Measurements from ENCODE around the gene APEH.

Gene APEH

GRCh38 chr3:49659756-49660155, 14.4 kb upstream of the APEH start:
- DNase-seq (ENCODE audit: low read depth), result no peak

GRCh38 chr3:49661281-49661680, 12.9 kb upstream of the APEH start:
- no peak for TF ChIP-seq CTCF (IDR thresholded peaks at IDR 0.05; ENCODE audit: insufficient read depth, low read depth, low read length, missing control alignments)
- no peak overlapping the region for H3K4me3 ChIP-seq (ENCODE audit: low read depth, low read length)
- no peak for DNase-seq (ENCODE audit: low read depth)

More at GRCh38 chr3:49659756-49660155, 14.4 kb upstream of the APEH start:
- no peak for TF ChIP-seq CTCF (IDR thresholded peaks at IDR 0.05; ENCODE audit: insufficient read depth, low read depth, low read length, missing control alignments)
- H3K4me3 ChIP-seq (ENCODE audit: low read depth, low read length), result no peak overlapping the region

- no peak for TF ChIP-seq CTCF (IDR thresholded peaks at IDR 0.05; ENCODE audit: insufficient read depth, low read depth, low read length, missing control alignments)
- no peak for DNase-seq (ENCODE audit: low read depth)
- no peak overlapping the region for H3K4me3 ChIP-seq (ENCODE audit: low read depth, low read length)
Observed at GRCh38 chr3:49662021-49662420, 12.1 kb upstream of the APEH start.

GRCh38 chr3:49662720-49663413, 11.3 kb upstream of the APEH start:
- no peak for TF ChIP-seq CTCF (IDR thresholded peaks at IDR 0.05; ENCODE audit: insufficient read depth, low read depth, low read length, missing control alignments)
- no peak for DNase-seq (ENCODE audit: low read depth)
- H3K4me3 ChIP-seq (ENCODE audit: low read depth, low read length), result no peak overlapping the region

- TF ChIP-seq CTCF (IDR thresholded peaks at IDR 0.05; ENCODE audit: insufficient read depth, low read depth, low read length, missing control alignments), result no peak
- DNase-seq (ENCODE audit: low read depth), result no peak
- no peak overlapping the region for H3K4me3 ChIP-seq (ENCODE audit: low read depth, low read length)
Observed at GRCh38 chr3:49663831-49664230, 10.3 kb upstream of the APEH start.

- no peak overlapping the region for H3K4me3 ChIP-seq (ENCODE audit: low read depth, low read length)
- TF ChIP-seq CTCF (IDR thresholded peaks at IDR 0.05; ENCODE audit: insufficient read depth, low read depth, low read length, missing control alignments), result no peak
- DNase-seq (ENCODE audit: low read depth), result no peak
Observed at GRCh38 chr3:49664300-49664699, 9.9 kb upstream of the APEH start.
